SK-N-SH treated with all-trans-retinoic acid at 6 μM for 48 hours (cell line): ENCODE data around the gene LLGL2.

Experiments
- ARNTL ChIP-seq: fragments of 450-650 bp; formaldehyde crosslinking; IDR thresholded peaks from 2 replicates; pipeline ENCODE4 v1.5.0; 2020; ENCODE audit warnings: low read depth, mild to moderate bottlenecking, moderate library complexity, borderline replicate concordance
- BACH2 ChIP-seq: fragments of 250-450 bp; sonication (Bioruptor Pico); IDR thresholded peaks from 2 replicates; pipeline ENCODE4 v1.9.0; 2021; ENCODE audit warnings: mild to moderate bottlenecking, borderline replicate concordance
- CREB5 ChIP-seq: fragments of 250-450 bp; sonication (Bioruptor Pico); IDR thresholded peaks from 2 replicates; pipeline ENCODE4 v1.5.1; 2020; ENCODE audit warnings: low read depth, mild to moderate bottlenecking, moderate library complexity
- ESRRG ChIP-seq: fragments of 250-450 bp; sonication (Bioruptor Pico); IDR thresholded peaks from 2 replicates; pipeline ENCODE4 v1.6.1; 2021; ENCODE audit warnings: mild to moderate bottlenecking
- GLIS3 ChIP-seq: fragments of 250-450 bp; sonication (Bioruptor Pico); IDR thresholded peaks from 2 replicates; pipeline ENCODE4 v1.5.0; 2020; ENCODE audit warnings: mild to moderate bottlenecking, moderate library complexity
- ISL1 ChIP-seq: fragments of 250-450 bp; sonication (Bioruptor Pico); IDR thresholded peaks from 2 replicates; pipeline ENCODE4 v2.1.2; 2022; ENCODE audit warnings: mild to moderate bottlenecking, moderate library complexity
- PATZ1 ChIP-seq: fragments of 250-450 bp; sonication (Bioruptor Pico); IDR thresholded peaks from 2 replicates; pipeline ENCODE4 v1.8.0; 2020; ENCODE audit warnings: mild to moderate bottlenecking, moderate library complexity, borderline replicate concordance
- SNAI2 ChIP-seq: fragments of 250-450 bp; sonication (Bioruptor Pico); IDR thresholded peaks from 2 replicates; pipeline ENCODE4 v1.5.0; 2020; ENCODE audit warnings: mild to moderate bottlenecking, moderate library complexity
- TCF4 ChIP-seq: fragments of 250-450 bp; sonication (Bioruptor Pico); IDR thresholded peaks from 2 replicates; pipeline ENCODE4 v1.8.0; 2021; ENCODE audit warnings: mild to moderate bottlenecking, moderate library complexity, borderline replicate concordance
- TOX ChIP-seq: fragments of 250-450 bp; sonication (Bioruptor Pico); IDR thresholded peaks from 2 replicates; pipeline ENCODE4 v1.8.0; 2021; ENCODE audit warnings: mild to moderate bottlenecking, moderate library complexity, borderline replicate concordance
- ZC3H10 ChIP-seq: fragments of 250-450 bp; sonication (Bioruptor Pico); IDR thresholded peaks from 2 replicates; pipeline ENCODE4 v1.5.1; 2021; ENCODE audit warnings: mild to moderate bottlenecking, moderate library complexity
- ZFP3 ChIP-seq: fragments of 250-450 bp; sonication (Bioruptor Pico); IDR thresholded peaks from 2 replicates; pipeline ENCODE4 v1.5.0; 2020; ENCODE audit warnings: mild to moderate bottlenecking, moderate library complexity
- ZFP30 ChIP-seq: fragments of 450-650 bp; formaldehyde crosslinking; IDR thresholded peaks from 2 replicates; pipeline ENCODE4 v1.5.0; 2022; ENCODE audit warnings: mild to moderate bottlenecking, moderate library complexity
- ZNF8 ChIP-seq: fragments of 450-650 bp; formaldehyde crosslinking; IDR thresholded peaks from 2 replicates; pipeline ENCODE4 v1.5.0; 2020; ENCODE audit warnings: mild to moderate bottlenecking, moderate library complexity

GRCh38 chr17:75550139-75550465 lies 24.6 kb downstream of the LLGL2 start:
- TF ChIP-seq ZFP3 (CRISPR knock-in tag), result no peak
- TF ChIP-seq ESRRG (CRISPR knock-in tag), result no peak
- TF ChIP-seq ARNTL (CRISPR knock-in tag), result no peak
- no peak for TF ChIP-seq ZC3H10 (CRISPR knock-in tag)
- no peak for TF ChIP-seq ZNF8 (CRISPR knock-in tag)
- TF ChIP-seq PATZ1 (CRISPR knock-in tag), result no peak
- TF ChIP-seq ISL1 (CRISPR knock-in tag), result no peak
- TF ChIP-seq GLIS3 (CRISPR knock-in tag), result no peak
- no peak for TF ChIP-seq TCF4 (CRISPR knock-in tag)
- TF ChIP-seq SNAI2, result no peak
- TF ChIP-seq ZFP30 (CRISPR knock-in tag), result no peak
- TF ChIP-seq CREB5 (CRISPR knock-in tag), result no peak
- no peak for TF ChIP-seq TOX (CRISPR knock-in tag)
- no peak for TF ChIP-seq BACH2 (CRISPR knock-in tag)
